HG03060 (cell line): ENCODE results near the gene ASTE1.
A peak's percentile ranks its signal among the peaks of the same experiment; 100 is the strongest.
"Not testable (repeated sequence)": the region's sequence is repeated elsewhere in the genome, so short reads cannot be mapped to it uniquely, and the experiment has no call there.

ENCODE experiments used
- ATAC-seq: cut with Tn5 transposase; IDR thresholded peaks from one replicate; pipeline ENCODE4 v1.9.1; 2021; ENCODE audit warnings: low read depth, moderate number of reproducible peaks; ENCODE audit not compliant: unreplicated experiment

Gene ASTE1

GRCh38 chr3:131026321-131027151 lies at the start of gene ASTE1, which contains the start of gene NEK11:
Gene ASTE1 (minus strand): TSS chr3:131026825. CDS start chr3:131025306, 1,519 bp downstream.
Gene NEK11 (plus strand): TSS chr3:131026877. CDS start chr3:131029709, 2,832 bp downstream.
- ATAC-seq = peak; percentile 89

- no peak for ATAC-seq
These were observed 49.2 kb upstream of the ASTE1 start for GRCh38 chr3:131075632-131076328.

- no peak for ATAC-seq
These were observed 46.2 kb upstream of the ASTE1 start for GRCh38 chr3:131072845-131073244.

GRCh38 chr3:131072099-131072559 lies 45.5 kb upstream of the ASTE1 start:
- no peak for ATAC-seq

- no peak for ATAC-seq
These were observed 41.4 kb upstream of the ASTE1 start for GRCh38 chr3:131067983-131068382.

GRCh38 chr3:131053043-131053859 lies 26.6 kb upstream of the ASTE1 start:
- ATAC-seq = no peak

GRCh38 chr3:131050001-131050400 lies 23.4 kb upstream of the ASTE1 start:
- no peak for ATAC-seq

GRCh38 chr3:131048030-131048429 lies 21.4 kb upstream of the ASTE1 start:
- no peak for ATAC-seq

- ATAC-seq = no peak
These were observed 21.0 kb upstream of the ASTE1 start for GRCh38 chr3:131047582-131047981.

GRCh38 chr3:131042271-131042985 lies 15.8 kb upstream of the ASTE1 start:
- ATAC-seq = not testable (repeated sequence)

GRCh38 chr3:131038326-131038725 lies 11.7 kb upstream of the ASTE1 start:
- ATAC-seq = no peak

- no peak for ATAC-seq
These were observed 10.4 kb upstream of the ASTE1 start for GRCh38 chr3:131036986-131037385.

- ATAC-seq = no peak
These were observed 9.7 kb upstream of the ASTE1 start for GRCh38 chr3:131036200-131036816.

GRCh38 chr3:131033480-131034080 lies 7.0 kb upstream of the ASTE1 start:
- ATAC-seq = peak; percentile 60

GRCh38 chr3:131031660-131032059 lies 5.0 kb upstream of the ASTE1 start:
- no peak for ATAC-seq

- no peak for ATAC-seq
These were observed 2.2 kb upstream of the ASTE1 start for GRCh38 chr3:131028844-131029243.

- ATAC-seq = no peak
These were observed 1.1 kb downstream of the ASTE1 start for GRCh38 chr3:131025539-131025938.

GRCh38 chr3:131020122-131020693 lies 6.4 kb downstream of the ASTE1 start:
- no peak for ATAC-seq

GRCh38 chr3:131018970-131019369 lies 7.7 kb downstream of the ASTE1 start:
- no peak for ATAC-seq
